K562 (cell line): ENCODE measurements around the gene SORCS2. TPM values are rescaled to one million over a fixed set of nuclear protein-coding genes. Genes with fewer than 3 reads are reported as not detected.

Experiments used
- KHSRP ChIP-seq: fragments of 450-650 bp; IDR thresholded peaks from 2 replicates; pipeline ENCODE4 v1.6.1; 2017
- TAL1 ChIP-seq: fragments of 450-650 bp; IDR thresholded peaks from 2 replicates; pipeline ENCODE4 v1.6.1; 2016; ENCODE audit warnings: mild to moderate bottlenecking
- ZNF133 ChIP-seq: fragments of 250-450 bp; sonication (Bioruptor Pico); IDR thresholded peaks from 2 replicates; pipeline ENCODE4 v1.4.0; 2020; ENCODE audit warnings: mild to moderate bottlenecking
- polyA plus RNA-seq, 8 experiments: library from polyadenylated mRNA; depleted of rRNA in 4 of 8; stranded (reverse) in 5 of 8; unstranded in 3 of 8; fragments of >200 nt; fragmentation: Nextera tagmentation in 2 of 8; fragmentation: Illumina TruSeq in 1 of 8; extraction: Ambion mirVana in 2 of 8; extraction: Trizol in 1 of 8; gene quantifications; 2 replicates each; pipeline versions ENCODE4 v1.2.1 to v1.2.3, GENCODE V29; 2011 to 2014; ENCODE audit warnings: inconsistent platforms in 1 of 8, missing spikeins in 1 of 8
- total RNA-seq, 7 experiments: library from RNA; depleted of rRNA in 6 of 7; stranded (reverse); fragments of >200 nt in 6 of 7; fragmentation: Illumina TruSeq in 2 of 7; extraction: Trizol in 2 of 7; gene quantifications; 2 replicates each; pipeline versions ENCODE4 v1.2.1 to v1.2.3, GENCODE V29; 2011 to 2021; ENCODE audit warnings: low replicate concordance in 1 of 7
- TF ChIP-seq, protein P1 (sequence below): fragments of 250-450 bp; sonication (Bioruptor Pico); IDR thresholded peaks from 2 replicates; pipeline ENCODE4 v1.4.0; 2020

SORCS2 gene
- total and polyA plus RNA-seq, 9 of the 15 experiments (the other 6 are each of a cell fraction or from before 2014, with no cell fraction given), result not detected

DNA sequence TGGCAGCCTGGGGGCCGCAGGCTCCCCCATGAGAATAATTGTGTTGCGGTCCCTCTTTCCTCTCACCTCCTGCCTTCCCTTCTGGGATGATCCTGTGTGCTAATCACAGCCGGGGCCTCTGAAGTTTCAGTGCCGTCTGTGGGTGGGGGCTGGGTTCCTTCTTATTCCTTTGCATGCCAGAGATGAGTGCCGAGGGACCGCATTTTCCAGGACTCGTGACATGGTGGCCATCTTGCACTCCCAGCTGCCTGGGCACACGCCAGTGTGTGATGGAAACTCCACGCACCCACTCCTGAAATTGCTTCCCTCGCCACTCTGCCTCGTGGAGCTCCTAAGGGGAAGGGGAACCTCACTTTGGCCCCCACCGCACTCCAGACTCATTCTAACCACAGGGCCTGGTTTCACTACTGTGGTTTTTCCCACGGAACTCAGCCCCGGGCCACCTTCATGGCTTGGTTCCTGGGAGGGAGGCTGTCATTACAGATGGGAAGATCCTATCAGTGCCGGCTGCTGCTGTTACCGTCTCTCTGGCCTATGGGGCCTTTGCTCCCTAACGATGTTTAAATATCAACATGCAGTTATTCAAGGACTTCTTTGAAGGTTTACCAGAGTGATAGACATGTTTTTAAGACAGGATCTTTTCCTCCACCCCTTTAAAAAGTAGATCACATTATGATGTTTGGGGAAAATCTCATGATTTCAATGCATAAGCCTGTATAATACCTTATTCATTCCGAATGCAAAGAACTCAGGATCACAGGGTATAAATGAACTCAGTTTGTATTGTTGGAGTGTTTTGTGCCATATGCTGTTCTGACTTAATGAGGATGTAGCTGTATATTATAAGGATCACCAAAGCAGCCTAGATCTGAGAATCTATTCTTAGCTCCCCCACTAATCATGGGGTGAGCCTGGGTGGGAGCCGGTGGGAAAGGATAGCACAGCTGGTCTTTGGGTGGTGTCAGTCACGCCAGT is 89.6 kb downstream of the SORCS2 start (continued):
- TF ChIP-seq, protein P1, sequence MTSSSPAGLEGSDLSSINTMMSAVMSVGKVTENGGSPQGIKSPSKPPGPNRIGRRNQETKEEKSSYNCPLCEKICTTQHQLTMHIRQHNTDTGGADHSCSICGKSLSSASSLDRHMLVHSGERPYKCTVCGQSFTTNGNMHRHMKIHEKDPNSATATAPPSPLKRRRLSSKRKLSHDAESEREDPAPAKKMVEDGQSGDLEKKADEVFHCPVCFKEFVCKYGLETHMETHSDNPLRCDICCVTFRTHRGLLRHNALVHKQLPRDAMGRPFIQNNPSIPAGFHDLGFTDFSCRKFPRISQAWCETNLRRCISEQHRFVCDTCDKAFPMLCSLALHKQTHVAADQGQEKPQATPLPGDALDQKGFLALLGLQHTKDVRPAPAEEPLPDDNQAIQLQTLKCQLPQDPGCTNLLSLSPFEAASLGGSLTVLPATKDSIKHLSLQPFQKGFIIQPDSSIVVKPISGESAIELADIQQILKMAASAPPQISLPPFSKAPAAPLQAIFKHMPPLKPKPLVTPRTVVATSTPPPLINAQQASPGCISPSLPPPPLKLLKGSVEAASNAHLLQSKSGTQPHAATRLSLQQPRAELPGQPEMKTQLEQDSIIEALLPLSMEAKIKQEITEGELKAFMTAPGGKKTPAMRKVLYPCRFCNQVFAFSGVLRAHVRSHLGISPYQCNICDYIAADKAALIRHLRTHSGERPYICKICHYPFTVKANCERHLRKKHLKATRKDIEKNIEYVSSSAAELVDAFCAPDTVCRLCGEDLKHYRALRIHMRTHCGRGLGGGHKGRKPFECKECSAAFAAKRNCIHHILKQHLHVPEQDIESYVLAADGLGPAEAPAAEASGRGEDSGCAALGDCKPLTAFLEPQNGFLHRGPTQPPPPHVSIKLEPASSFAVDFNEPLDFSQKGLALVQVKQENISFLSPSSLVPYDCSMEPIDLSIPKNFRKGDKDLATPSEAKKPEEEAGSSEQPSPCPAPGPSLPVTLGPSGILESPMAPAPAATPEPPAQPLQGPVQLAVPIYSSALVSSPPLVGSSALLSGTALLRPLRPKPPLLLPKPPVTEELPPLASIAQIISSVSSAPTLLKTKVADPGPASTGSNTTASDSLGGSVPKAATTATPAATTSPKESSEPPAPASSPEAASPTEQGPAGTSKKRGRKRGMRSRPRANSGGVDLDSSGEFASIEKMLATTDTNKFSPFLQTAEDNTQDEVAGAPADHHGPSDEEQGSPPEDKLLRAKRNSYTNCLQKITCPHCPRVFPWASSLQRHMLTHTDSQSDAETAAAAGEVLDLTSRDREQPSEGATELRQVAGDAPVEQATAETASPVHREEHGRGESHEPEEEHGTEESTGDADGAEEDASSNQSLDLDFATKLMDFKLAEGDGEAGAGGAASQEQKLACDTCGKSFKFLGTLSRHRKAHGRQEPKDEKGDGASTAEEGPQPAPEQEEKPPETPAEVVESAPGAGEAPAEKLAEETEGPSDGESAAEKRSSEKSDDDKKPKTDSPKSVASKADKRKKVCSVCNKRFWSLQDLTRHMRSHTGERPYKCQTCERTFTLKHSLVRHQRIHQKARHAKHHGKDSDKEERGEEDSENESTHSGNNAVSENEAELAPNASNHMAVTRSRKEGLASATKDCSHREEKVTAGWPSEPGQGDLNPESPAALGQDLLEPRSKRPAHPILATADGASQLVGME, result no peak
- TF ChIP-seq KHSRP (no peak), TAL1 (no peak), ZNF133 (CRISPR knock-in tag) (no peak)
